ENCODE measurements around the gene ELP4. TPM values are rescaled to one million over a fixed set of nuclear protein-coding genes. Genes with fewer than 3 reads are reported as not detected.
A peak's percentile ranks its signal among the peaks of the same experiment; 100 is the strongest.
"Not testable (repeated sequence)": the region's sequence is repeated elsewhere in the genome, so short reads cannot be mapped to it uniquely, and the experiment has no call there.

Gene ELP4
- total RNA-seq, 1 donor from 2014 or later: 7.4 TPM

DNA sequence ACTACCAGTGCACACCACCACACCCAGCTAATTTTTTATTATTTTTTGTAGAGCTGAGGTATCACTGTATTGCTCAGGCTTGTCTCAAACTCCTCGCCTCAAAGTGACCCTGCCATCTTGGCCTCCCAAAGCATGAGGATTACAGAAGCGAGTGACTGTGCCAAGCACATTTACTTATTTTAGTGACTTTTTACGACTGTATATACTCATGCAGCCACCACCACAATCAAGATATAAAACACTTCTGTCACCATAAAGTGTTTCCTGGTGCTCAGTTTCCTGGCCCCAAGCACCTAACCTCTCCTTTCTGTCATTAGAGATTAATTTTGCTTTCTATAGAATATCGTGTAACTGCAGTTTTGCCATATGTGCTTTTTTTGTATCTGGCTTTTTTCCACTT, 25.9 kb downstream of the ELP4 start:
- DNase-seq (ENCODE audit: low spot score) (no peak), ATAC-seq (no peak)

DNA sequence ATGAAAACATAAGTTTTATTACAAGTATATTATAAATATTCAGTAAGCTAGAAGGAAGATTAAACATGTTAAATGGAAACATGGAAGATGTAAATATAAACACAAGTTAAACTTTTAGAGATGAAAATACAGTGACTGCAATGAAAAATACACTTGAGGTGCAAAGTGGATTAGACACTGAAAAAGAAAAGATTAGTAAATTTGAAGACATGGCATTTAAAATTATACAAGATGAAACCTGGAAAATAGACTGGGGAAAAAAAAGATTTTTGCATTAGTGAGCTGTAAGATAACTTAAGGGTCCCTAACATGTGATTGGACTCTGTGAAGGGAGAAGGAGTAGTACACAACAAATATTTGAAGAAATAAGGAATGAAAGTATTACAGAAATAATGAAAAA, 33.3 kb downstream of the ELP4 start:
- ATAC-seq (no peak), DNase-seq (ENCODE audit: low spot score) (no peak)

- ATAC-seq: no peak
- DNase-seq (ENCODE audit: low spot score): no peak
Observed at GRCh38 chr11:31555938-31556337, 46.4 kb downstream of the ELP4 start.

- DNase-seq (ENCODE audit: low spot score) (no peak), ATAC-seq (peak; percentile 53)
Observed at GRCh38 chr11:31558001-31558400, 48.4 kb downstream of the ELP4 start.

DNA sequence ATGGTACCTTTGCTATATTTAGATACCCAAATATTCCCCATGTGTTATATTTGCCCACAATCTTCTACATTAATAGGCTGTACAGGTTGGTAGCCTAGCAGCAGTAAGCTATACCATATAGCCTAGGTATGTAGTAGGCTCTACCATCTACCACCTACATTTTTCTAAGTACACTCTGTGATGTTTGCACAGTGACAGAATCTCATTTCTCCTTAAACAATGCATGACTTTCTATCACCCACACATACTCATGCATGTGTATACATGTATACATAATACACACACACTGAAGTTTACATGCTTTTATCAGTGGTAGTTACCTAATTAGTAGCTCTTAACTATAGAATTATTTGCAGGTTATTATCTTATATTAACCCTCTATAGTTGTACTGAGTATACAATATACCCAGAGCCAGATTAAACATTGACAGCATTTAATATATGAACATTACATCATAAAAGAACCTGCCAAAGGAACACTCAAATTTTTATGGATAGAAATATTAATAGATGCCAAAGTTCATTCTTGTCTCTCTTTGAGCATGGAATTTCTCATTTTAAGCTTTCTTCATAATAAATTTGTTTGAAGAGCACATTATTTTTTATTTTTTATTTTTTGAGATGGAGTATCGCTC, 51.4 kb downstream of the ELP4 start:
- no peak for DNase-seq (ENCODE audit: low spot score)
- no peak for ATAC-seq

- DNase-seq (ENCODE audit: low spot score); ATAC-seq: not testable (repeated sequence)
Observed at GRCh38 chr11:31564517-31564916, 55.0 kb downstream of the ELP4 start.

- ATAC-seq; DNase-seq (ENCODE audit: low spot score): not testable (repeated sequence)
Observed at GRCh38 chr11:31574133-31574532, 64.6 kb downstream of the ELP4 start.

GRCh38 chr11:31575764-31576163, 66.2 kb downstream of the ELP4 start:
- ATAC-seq; DNase-seq (ENCODE audit: low spot score): not testable (repeated sequence)

DNA sequence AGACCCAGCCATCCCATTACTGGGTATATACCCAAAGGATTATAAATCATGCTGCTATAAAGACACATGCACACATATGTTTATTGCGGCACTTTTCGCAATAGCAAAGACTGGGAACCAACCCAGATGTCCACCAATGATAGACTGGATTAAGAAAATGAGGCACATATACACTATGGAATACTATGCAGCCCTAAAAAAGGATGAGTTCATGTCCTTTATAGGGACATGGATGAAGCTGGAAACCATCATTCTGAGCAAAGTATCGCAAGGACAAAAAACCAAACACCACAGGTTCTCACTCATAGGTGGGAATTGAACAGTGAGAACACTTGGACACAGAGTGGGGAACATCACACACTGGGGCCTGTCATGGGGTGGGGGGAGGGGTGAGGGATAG, 69.8 kb downstream of the ELP4 start:
- DNase-seq (ENCODE audit: low spot score); ATAC-seq: not testable (repeated sequence)

DNA sequence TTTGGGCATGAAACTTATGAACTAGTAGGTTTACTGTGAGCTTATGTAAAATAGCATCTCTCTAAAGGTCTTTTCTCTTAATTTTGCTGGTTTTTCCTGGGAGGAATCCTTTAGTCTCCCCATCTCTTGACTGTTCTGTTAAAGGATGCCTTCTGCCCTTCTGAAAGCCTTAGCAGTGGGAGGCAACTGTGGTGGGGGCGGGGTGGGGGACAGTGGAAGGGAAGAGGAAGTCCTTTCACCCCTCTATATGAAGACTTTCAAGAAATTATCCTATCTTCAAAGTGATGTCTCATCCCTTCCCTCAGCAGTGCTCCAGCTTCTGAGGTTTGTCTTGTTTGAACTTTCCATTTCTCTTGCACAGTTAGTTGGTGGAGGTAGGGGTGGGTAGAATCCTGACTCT, 73.1 kb downstream of the ELP4 start:
- no peak for ATAC-seq
- DNase-seq (ENCODE audit: low spot score): no peak

DNA sequence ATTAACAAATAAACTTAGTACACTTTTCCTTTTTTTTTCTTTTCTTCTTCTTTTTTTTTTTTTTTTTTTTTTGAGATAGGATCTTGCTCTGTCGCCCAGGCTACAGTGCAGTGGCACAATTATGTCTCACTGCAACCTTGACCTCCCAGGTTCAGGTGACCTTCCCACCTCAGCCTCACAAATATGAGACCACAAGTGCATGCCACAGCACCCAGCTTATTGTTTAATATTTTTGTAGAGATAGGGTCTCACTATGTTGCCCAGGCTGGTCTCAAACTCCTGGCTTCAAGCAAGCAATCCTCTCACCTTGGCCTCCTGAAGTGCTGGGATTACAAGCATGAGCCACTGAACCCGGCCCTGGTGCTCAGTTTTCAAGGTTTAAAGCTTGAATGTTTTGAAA, 88.9 kb downstream of the ELP4 start:
- ATAC-seq (no peak), DNase-seq (ENCODE audit: low spot score) (no peak)

GRCh38 chr11:31601635-31602282, 92.2 kb downstream of the ELP4 start:
- no peak for ATAC-seq
- no peak for DNase-seq (ENCODE audit: low spot score)

DNA sequence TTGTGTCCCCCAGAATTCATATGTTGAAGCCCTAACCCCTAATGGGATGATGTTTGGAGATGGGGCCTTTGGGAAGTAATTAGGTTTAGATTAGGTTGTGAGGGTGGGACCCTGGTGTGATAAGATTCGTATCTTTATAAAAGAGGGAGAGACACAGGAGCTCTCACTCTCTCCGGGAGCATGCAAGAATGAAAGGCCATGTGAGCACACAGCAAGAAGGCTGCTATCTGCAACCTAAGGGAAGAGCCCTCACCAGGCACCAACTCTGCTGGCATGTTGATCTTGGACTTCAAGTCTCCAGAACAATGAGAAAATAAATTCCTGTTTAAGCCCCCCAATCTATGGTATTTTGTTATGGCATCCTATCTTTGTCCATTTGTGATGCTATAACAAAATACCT, 97.3 kb downstream of the ELP4 start:
- ATAC-seq (no peak), DNase-seq (ENCODE audit: low spot score) (no peak)

- no peak for DNase-seq (ENCODE audit: low spot score)
- no peak for ATAC-seq
Observed at GRCh38 chr11:31607914-31608313, 98.3 kb downstream of the ELP4 start.

DNA sequence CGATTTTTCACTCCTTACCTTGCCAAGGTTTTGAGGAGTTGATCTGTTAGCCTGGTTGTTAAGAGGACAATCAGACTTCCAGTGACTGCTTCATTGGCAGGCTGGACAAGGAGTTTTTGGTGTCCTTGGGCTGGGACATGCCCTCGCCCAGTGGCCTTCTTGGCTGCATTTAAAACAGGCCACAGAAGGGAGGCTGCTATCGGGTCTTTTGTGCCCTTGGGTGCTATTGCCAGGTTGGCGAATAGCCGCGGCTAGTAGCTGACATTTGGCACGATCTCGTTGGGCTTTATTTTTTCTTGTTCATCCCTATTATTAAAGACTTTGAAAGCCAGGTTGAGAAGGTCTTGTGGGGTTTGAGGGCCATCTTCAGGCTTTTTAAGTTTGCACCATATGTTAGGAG, 99.4 kb downstream of the ELP4 start:
- DNase-seq (ENCODE audit: low spot score) (no peak), ATAC-seq (no peak)

- DNase-seq (ENCODE audit: low spot score) (no peak), ATAC-seq (no peak)
Observed at GRCh38 chr11:31610544-31610943, 101.0 kb downstream of the ELP4 start.

GRCh38 chr11:31617246-31617645, 107.7 kb downstream of the ELP4 start:
- DNase-seq (ENCODE audit: low spot score): no peak
- ATAC-seq: no peak

DNA sequence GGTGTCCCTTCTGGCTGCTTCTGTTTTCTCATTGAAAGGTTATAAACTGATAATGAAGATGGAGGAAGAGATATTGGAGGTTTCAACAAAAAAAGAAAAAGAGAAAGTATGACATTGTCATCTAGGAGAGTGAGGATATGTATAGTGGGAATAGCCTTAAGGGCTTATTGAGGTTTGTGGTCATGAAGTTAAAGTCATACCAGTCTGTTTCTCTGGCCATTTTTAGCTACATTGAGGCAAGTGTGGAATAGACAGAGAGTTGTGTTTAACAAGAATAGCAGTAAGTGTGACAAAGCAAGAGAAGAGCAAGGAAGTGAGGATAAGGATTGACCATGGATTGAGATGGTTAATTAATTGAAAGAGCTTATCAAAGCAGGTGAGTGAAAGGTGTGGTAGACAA, 110.4 kb downstream of the ELP4 start:
- DNase-seq (ENCODE audit: low spot score): no peak
- ATAC-seq: no peak

- ATAC-seq: no peak
- no peak for DNase-seq (ENCODE audit: low spot score)
Observed at GRCh38 chr11:31620434-31620833, 110.9 kb downstream of the ELP4 start.

DNA sequence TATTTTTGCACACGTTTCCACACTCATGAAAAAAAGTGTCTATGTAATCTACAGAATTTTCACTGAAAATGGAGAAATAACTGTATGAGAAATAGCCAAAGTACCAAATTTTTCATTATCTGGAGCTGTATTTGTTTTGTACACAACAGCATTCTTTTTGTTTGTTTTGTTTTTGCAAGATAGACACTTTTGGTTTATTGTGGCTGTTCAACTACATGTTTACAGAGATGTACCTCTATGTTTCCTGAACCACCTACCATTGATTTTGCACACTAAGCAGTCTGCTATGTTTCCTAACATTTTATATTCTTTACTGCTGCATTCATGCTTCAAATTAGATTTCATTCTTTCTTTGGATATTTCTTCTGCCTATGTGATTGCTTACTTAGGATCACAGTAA, 116.3 kb downstream of the ELP4 start:
- no peak for DNase-seq (ENCODE audit: low spot score)
- ATAC-seq: peak; percentile 44

DNA sequence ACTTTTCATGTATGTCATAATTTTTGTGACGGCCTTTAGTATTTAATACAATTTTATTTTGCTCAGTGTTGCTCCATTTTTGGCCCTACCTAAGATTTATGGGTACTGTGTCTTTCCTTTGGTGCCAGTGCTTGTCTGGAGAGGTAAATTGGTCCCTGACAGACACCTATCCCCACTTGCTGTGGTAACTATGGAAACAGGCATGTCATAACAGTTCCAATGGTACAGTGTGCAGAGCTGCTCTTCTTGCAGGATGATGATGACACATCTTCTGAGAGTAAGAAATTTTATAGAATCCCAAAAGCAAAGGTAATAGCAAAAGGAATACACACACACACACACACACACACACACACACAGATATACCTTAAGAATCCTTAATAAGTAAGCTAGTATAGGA, 118.5 kb downstream of the ELP4 start:
- no peak for DNase-seq (ENCODE audit: low spot score)
- no peak for ATAC-seq

DNA sequence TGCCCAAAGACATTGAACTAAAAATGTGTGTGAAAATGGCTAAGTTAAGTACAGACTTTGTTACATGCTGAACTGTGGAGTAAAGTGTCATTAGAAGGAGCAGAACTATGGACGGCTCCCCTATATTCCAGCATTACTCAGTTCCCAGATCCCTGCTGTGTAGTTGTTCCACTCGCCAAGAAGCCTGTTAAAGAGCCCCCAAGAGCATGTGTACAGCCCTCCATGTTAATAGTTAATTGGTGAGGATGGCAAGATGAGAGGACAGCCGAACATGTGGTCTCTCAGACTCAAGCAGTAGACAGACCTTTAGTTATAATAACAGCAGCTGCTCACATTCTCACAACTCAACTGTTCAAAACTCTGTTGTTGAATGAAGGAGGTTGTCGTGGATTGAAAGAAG, 127.4 kb downstream of the ELP4 start:
- DNase-seq (ENCODE audit: low spot score): no peak
- ATAC-seq: no peak

- ATAC-seq: peak; percentile 98
- peak; percentile 47 for DNase-seq (ENCODE audit: low spot score)
Observed at GRCh38 chr11:31640611-31641010, 131.0 kb downstream of the ELP4 start.

Measured in left lobe of liver (tissue), 2 donors.